Small intestine (tissue), 7 donors: ENCODE data around the gene MAT1A. TPM values are rescaled to one million over a fixed set of nuclear protein-coding genes. Genes with fewer than 3 reads are reported as not detected.
"Not testable (repeated sequence)": the region's sequence is repeated elsewhere in the genome, so short reads cannot be mapped to it uniquely, and the experiment has no call there.

Experiments
- DNase-seq, 2 donors: peaks; one replicate each; pipeline versions ENCODE4 v3.0.0 to v3.0.0-alpha.2; 2013
- FAIRE-seq: peaks from 2 replicates; lab custom pipeline; 2012; peaks lifted over from hg19 to GRCh38; lab: Jason Lieb, UNC
- H3K27ac ChIP-seq, 3 donors: one replicate each; pipeline ENCODE4 v1.5.1; 2013; ENCODE audit warnings: low read length in 2 of 3, mild to moderate bottlenecking in 2 of 3, control low read depth in 1 of 3, inconsistent platforms in 1 of 3, low read depth in 1 of 3, moderate library complexity in 1 of 3
- H3K27me3 ChIP-seq, 3 donors: one replicate each; pipeline ENCODE4 v1.6.1; 2013; ENCODE audit warnings: low read length in 3 of 3, inconsistent platforms in 1 of 3; ENCODE audit not compliant: control insufficient read depth in 3 of 3, insufficient read depth in 3 of 3
- H3K36me3 ChIP-seq, 3 donors: one replicate each; pipeline ENCODE4 v1.6.1; 2013; ENCODE audit warnings: low read length in 3 of 3, inconsistent platforms in 1 of 3, low read depth in 1 of 3, mild to moderate bottlenecking in 1 of 3, moderate library complexity in 1 of 3; ENCODE audit not compliant: control insufficient read depth in 3 of 3, insufficient read depth in 2 of 3
- H3K4me1 ChIP-seq, 3 donors: one replicate each; pipeline ENCODE4 v1.6.1; 2013; ENCODE audit warnings: low read length in 2 of 3, inconsistent platforms in 1 of 3, low read depth in 1 of 3, mild to moderate bottlenecking in 1 of 3, moderate library complexity in 1 of 3; ENCODE audit not compliant: control insufficient read depth in 3 of 3, insufficient read depth in 2 of 3
- H3K4me3 ChIP-seq, 3 donors: one replicate each; pipeline ENCODE4 v1.5.1; 2013; ENCODE audit warnings: low read length in 3 of 3, control low read depth in 1 of 3, inconsistent platforms in 1 of 3, low read depth in 1 of 3, mild to moderate bottlenecking in 1 of 3, moderate library complexity in 1 of 3
- H3K9me3 ChIP-seq, 2 donors: one replicate each; pipeline ENCODE4 v1.6.1; 2013; ENCODE audit warnings: low read depth in 1 of 2, low read length in 1 of 2; ENCODE audit not compliant: control insufficient read depth in 2 of 2, insufficient read depth in 1 of 2
- WGBS, 3 donors: extraction: QIAGEN DNeasy Blood & Tissue Kit; methylation state at CpG; one replicate each; pipeline ENCODE4 v1.1.7; 2013; 5-methylcytosine and 5-hydroxymethylcytosine counted together
- polyA plus RNA-seq, 4 donors: library from polyadenylated mRNA; stranded (reverse) in 3 of 4; unstranded in 1 of 4; fragments of 200-250 nt in 3 of 4; fragments of 120-200 nt in 1 of 4; gene quantifications; one replicate each; pipeline versions ENCODE4 v1.2.1 to v1.2.3, GENCODE V29; 2013
- donor health status: healthy with polysubstance abuse.
- donor health status: control.
- donor health status: control.
- donor health status: Bipolar disorder and iron deficiency.
- donor health status: healthy.

Gene MAT1A
- polyA plus RNA-seq, 4 donors: 0.18 to 0.52 TPM; not detected in 2

DNA sequence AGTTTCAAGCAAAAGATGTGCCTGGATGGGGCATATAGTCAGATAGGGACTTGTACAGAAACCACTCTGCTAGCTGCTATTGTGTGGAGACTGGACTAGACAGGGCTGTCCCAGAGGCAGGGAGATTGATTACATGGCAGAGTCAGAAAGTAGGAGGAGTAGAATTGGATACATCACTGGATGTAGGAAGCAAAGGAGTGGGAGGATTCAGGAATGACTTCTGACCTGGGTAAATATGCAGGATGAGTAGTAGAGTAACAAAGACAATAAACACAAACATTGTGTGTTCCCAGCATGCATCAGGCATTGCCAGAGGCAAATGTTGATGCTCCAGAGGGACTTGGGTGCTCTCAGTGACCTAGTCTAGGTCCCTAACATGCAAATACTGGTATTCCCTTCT, 30.9 kb upstream of the MAT1A start:
- DNase-seq: no peak
- Histone ChIP-seq H3K4me1 (no peaks in the 10 kb centered on the region), H3K4me3 (no peak overlapping the region), H3K9me3 (no peaks in the 10 kb centered on the region), H3K36me3 (no peaks in the 10 kb centered on the region), H3K27me3 (peaks cover 0 to 3% (median 0%) of the 10 kb centered on the region in 3 donors), H3K27ac (peak overlapping the region in 1 of 3 donors; percentile 11)
- no peak for FAIRE-seq

DNA sequence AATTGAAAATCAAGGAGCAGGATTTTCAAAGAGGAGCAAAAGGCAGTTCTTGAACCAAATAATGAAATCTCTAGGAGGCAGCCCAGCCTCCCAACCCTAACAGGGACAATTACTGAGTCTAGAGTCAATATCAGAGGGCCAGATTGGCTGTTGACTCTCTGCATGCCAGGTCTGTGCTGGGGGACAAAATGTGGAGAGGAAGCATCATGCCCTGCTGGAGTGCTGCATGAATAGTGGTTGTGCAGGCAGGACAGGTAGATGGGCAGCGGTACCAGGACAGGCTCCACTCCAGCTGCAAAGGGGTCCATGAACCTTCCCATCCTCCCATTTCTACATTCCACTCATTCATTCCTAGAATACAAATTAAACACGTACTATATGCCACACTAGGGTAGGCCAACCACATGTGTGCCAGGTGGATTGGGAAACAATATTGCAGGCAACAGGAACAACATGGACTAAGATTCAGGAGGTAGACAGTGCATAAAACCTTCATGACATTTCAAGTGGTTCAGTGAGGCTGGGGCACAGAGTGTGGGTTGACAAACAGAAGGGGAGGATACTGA, 30.4 kb upstream of the MAT1A start:
- FAIRE-seq (no peak), DNase-seq (no peak)
- no peaks in the 10 kb centered on the region for H3K9me3 ChIP-seq
- H3K4me3 ChIP-seq: no peak overlapping the region
- no peak overlapping the region for H3K27ac ChIP-seq
- WGBS, 3 donors: 77 to 94% (median 93%) methylated on average over 2 of the region's 2 CpGs
- H3K36me3 ChIP-seq: no peaks in the 10 kb centered on the region
- H3K4me1 ChIP-seq: no peaks in the 10 kb centered on the region
- peaks cover 0 to 3% (median 0%) of the 10 kb centered on the region in 3 donors for H3K27me3 ChIP-seq

GRCh38 chr10:80319318-80319717, 29.9 kb upstream of the MAT1A start:
- Histone ChIP-seq H3K4me3 (no peak overlapping the region), H3K27me3 (peaks cover 0 to 3% (median 0%) of the 10 kb centered on the region in 3 donors), H3K9me3 (no peaks in the 10 kb centered on the region), H3K4me1 (no peaks in the 10 kb centered on the region), H3K36me3 (no peaks in the 10 kb centered on the region), H3K27ac (no peak overlapping the region)
- WGBS, 3 donors: 56 to 74% (median 60%) methylated on average over 2 of the region's 2 CpGs
- DNase-seq: no peak
- FAIRE-seq: no peak

- FAIRE-seq (no peak), DNase-seq (no peak)
- no peaks in the 10 kb centered on the region for H3K9me3 ChIP-seq
- H3K36me3 ChIP-seq: no peaks in the 10 kb centered on the region
- H3K4me1 ChIP-seq: no peaks in the 10 kb centered on the region
- H3K4me3 ChIP-seq: no peak overlapping the region
- no peaks in the 10 kb centered on the region for H3K27me3 ChIP-seq
- H3K27ac ChIP-seq: no peak overlapping the region
Measured at GRCh38 chr10:80318742-80319141, 29.3 kb upstream of the MAT1A start.

- no peaks in the 10 kb centered on the region for H3K4me1 ChIP-seq
- 94 to 97% (median 97%) methylated on average over 17 to 21 of the region's 21 CpGs for WGBS, 3 donors
- DNase-seq (no peak), FAIRE-seq (no peak)
- no peaks in the 10 kb centered on the region for H3K9me3 ChIP-seq
- no peak overlapping the region for H3K27ac ChIP-seq
- no peaks in the 10 kb centered on the region for H3K27me3 ChIP-seq
- H3K4me3 ChIP-seq: no peak overlapping the region
- no peaks in the 10 kb centered on the region for H3K36me3 ChIP-seq
Measured at GRCh38 chr10:80315391-80315790, 25.9 kb upstream of the MAT1A start.

DNA sequence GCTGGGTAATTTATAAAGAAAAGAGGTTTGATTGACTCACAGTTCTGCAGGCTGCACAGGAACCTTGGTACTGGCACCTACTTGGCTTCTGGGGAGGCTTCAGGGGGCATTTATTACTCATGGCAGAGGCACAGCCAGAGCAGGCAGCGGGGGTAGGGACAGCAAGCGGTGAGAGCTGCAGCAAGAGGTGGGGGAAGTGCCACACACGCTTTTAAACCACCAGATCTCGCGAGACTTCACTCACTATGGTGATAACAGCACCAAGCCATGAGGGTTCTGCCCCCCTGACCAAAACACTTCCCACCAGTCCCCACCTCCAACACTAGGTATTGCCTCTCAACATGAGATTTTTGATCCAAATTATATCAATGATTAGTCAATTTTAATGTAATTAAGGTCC, 24.1 kb upstream of the MAT1A start:
- H3K4me3 ChIP-seq: no peak overlapping the region
- H3K4me1 ChIP-seq: no peaks in the 10 kb centered on the region
- FAIRE-seq (no peak), DNase-seq (no peak)
- H3K27me3 ChIP-seq: no peaks in the 10 kb centered on the region
- H3K27ac ChIP-seq: no peak overlapping the region
- no peaks in the 10 kb centered on the region for H3K9me3 ChIP-seq
- 73 to 81% (median 80%) methylated on average over 5 of the region's 5 CpGs for WGBS, 3 donors
- H3K36me3 ChIP-seq: no peaks in the 10 kb centered on the region

- 85 to 89% (median 87%) methylated on average over 3 of the region's 3 CpGs for WGBS, 3 donors
- not testable (repeated sequence) for H3K27ac ChIP-seq, H3K27me3 ChIP-seq, H3K36me3 ChIP-seq, H3K9me3 ChIP-seq, DNase-seq, H3K4me3 ChIP-seq, H3K4me1 ChIP-seq, FAIRE-seq
Measured at GRCh38 chr10:80305989-80306388, 16.5 kb upstream of the MAT1A start.

- Histone ChIP-seq H3K9me3 (peaks cover 0 to 10% of the 10 kb centered on the region in 2 donors), H3K4me1 (no peaks in the 10 kb centered on the region), H3K27ac (no peak overlapping the region), H3K4me3 (no peak overlapping the region), H3K36me3 (no peaks in the 10 kb centered on the region), H3K27me3 (no peaks in the 10 kb centered on the region)
- no peak for DNase-seq
- FAIRE-seq: no peak
- 64 to 79% (median 73%) methylated on average over 3 of the region's 3 CpGs for WGBS, 3 donors
Measured at GRCh38 chr10:80296942-80297341, 7.5 kb upstream of the MAT1A start.

DNA sequence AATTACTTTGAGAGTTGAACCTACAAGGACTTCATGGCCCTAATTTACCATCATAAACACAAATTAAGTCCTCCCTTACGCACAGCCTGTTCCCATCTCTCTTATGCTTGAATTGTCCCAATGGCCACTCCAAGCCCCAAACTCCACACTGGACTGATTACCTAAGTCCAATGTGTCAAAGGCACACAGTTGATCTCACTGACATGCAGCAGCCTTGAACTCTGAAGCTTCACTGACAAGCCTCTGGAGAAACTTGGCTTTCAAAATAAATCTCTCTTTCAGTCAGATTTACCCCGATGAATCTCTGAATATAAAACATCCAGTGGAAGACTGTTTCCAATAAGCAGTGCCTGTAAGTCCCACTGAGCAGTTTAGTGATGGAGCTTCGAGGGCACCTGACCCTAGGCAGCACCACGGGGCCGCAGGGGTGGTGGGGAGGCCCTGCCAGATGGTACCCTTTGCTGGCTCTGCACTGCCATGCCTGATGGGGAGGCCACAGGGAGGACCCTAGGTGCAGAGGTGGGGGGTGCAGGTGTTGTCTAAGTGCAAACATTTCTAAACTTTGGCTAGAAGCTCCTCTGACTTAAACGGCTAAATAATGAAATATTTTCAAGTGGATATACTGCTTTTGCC, 3.3 kb upstream of the MAT1A start:
- Histone ChIP-seq H3K27ac (no peak overlapping the region), H3K27me3 (peaks cover 0 to 2% (median 0%) of the 10 kb centered on the region in 3 donors), H3K4me1 (peaks cover 0 to 4% (median 0%) of the 10 kb centered on the region in 3 donors), H3K36me3 (no peaks in the 10 kb centered on the region), H3K9me3 (peaks cover 0 to 7% of the 10 kb centered on the region in 2 donors), H3K4me3 (no peak overlapping the region)
- FAIRE-seq (no peak), DNase-seq (no peak)
- 87 to 89% (median 87%) methylated on average over 6 of the region's 6 CpGs for WGBS, 3 donors
